Tibial nerve (tissue), 4 donors: ENCODE measurements around the gene XIAP. TPM values are rescaled to one million over a fixed set of nuclear protein-coding genes. Genes with fewer than 3 reads are reported as not detected.

ENCODE experiments used
- DNase-seq, 2 donors: peaks; one replicate each; pipeline ENCODE4 v3.0.0-alpha.2; 2019; ENCODE audit warnings: low spot score in 2 of 2
- H3K27ac ChIP-seq, 4 donors: fragments of 200-600 bp; sonication (generic) in 3 of 4; one replicate each; pipeline ENCODE4 v1.5.1; 2017 to 2019; ENCODE audit warnings: mild to moderate bottlenecking in 1 of 4
- H3K27me3 ChIP-seq, 2 donors: fragments of 200-600 bp; sonication (generic) in 1 of 2; one replicate each; pipeline versions ENCODE4 v1.5.1 to v1.6.0; 2017 to 2019
- H3K36me3 ChIP-seq, 3 donors: fragments of 200-600 bp; sonication (generic); one replicate each; pipeline ENCODE4 v1.5.1; 2018 to 2019
- H3K4me1 ChIP-seq, 4 donors: fragments of 200-600 bp; sonication (generic) in 3 of 4; one replicate each; pipeline ENCODE4 v1.5.1; 2017 to 2019
- H3K4me3 ChIP-seq, 4 donors: fragments of 200-600 bp; sonication (generic) in 3 of 4; one replicate each; pipeline ENCODE4 v1.5.1; 2017 to 2019; ENCODE audit warnings: mild to moderate bottlenecking in 1 of 4, moderate library complexity in 1 of 4
- H3K9me3 ChIP-seq, 4 donors: fragments of 200-600 bp; sonication (generic) in 3 of 4; one replicate each; pipeline ENCODE4 v1.5.1; 2017 to 2019
- EP300 ChIP-seq, 2 donors: sonication (generic); formaldehyde crosslinking; IDR thresholded peaks; one replicate each; pipeline ENCODE4 v1.6.1; 2017; ENCODE audit warnings: antibody characterized with exemption in 2 of 2, mild to moderate bottlenecking in 1 of 2
- POLR2A ChIP-seq, 2 donors: fragments of 450-650 bp; IDR thresholded peaks; one replicate each; pipeline ENCODE4 v1.6.1; 2017; ENCODE audit warnings: antibody characterized with exemption in 2 of 2, mild to moderate bottlenecking in 2 of 2, moderate library complexity in 2 of 2
- WGBS, 2 donors: methylation state at CpG; one replicate each; pipeline ENCODE4 v1.1.5; 2018; 5-methylcytosine and 5-hydroxymethylcytosine counted together
- total RNA-seq, 4 donors: library from RNA; depleted of rRNA; stranded (reverse); fragments of >200 nt; gene quantifications; one replicate each; pipeline ENCODE4 v1.1.0, GENCODE V29; 2016
- TF ChIP-seq, protein P1 (sequence below), 5 experiments: fragments of 200-600 bp in 3 of 5; fragments of 450-650 bp in 2 of 5; sonication (generic) in 3 of 5; IDR thresholded peaks; one replicate each; pipeline ENCODE4 v1.5.1; 2016 to 2019; ENCODE audit warnings: antibody characterized with exemption in 5 of 5, mild to moderate bottlenecking in 3 of 5, moderate library complexity in 2 of 5

XIAP gene
- total RNA-seq, 4 donors from 2014 or later = 18.6 to 38.7 (median 30.4) TPM

DNA sequence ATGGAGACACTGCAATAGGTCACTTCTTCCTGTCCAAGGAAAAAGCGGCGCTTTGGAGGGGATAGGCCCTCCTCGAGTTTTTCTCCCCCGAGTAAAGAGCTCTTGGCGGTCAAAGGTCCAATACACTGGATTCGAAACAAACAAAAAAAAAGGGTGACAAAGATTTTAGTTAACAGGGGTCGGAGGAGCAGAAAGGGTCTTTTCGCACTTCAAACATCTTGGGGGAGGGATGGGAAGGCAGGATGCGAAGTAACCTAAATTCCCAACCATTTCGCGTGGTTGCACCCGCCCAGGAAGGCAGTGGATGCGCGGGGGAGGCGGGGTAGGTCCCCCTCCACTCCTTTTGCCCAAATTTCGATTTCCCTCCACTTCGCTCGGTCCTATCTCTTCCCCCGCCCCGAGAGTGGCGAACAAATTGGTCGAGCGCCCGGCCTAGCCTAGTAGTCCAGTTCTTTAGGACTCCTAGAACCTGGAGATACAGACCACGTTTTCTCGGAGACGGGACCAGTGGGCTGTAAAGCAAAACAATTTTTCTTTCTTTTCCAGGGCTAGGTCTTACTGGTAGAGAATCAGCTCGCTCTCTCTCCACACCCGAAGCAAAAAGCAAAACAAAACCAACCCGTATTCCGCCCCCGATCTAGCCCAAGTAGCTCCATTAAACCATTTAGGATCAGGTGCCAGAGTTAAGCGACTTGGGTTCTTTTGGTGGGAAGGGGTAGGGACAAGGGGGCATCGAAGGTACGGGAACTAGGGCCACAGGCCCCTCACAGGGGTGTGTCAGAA lies 99.6 kb downstream of the XIAP start:
- peaks cover 0 to 8% (median 0%) of the 10 kb centered on the region in 4 donors for H3K4me1 ChIP-seq
- 0 to 34% methylated on average over 34 to 35 of the region's 35 CpGs for WGBS, 2 donors
- DNase-seq = peak; percentile 29 to 59
- H3K9me3 ChIP-seq = no peaks in the 10 kb centered on the region
- TF ChIP-seq POLR2A (IDR thresholded peaks at IDR 0.05) (peak in 1 of 2 donors; percentile 8), EP300 (IDR thresholded peaks at IDR 0.05) (no peak)
- TF ChIP-seq, protein P1, sequence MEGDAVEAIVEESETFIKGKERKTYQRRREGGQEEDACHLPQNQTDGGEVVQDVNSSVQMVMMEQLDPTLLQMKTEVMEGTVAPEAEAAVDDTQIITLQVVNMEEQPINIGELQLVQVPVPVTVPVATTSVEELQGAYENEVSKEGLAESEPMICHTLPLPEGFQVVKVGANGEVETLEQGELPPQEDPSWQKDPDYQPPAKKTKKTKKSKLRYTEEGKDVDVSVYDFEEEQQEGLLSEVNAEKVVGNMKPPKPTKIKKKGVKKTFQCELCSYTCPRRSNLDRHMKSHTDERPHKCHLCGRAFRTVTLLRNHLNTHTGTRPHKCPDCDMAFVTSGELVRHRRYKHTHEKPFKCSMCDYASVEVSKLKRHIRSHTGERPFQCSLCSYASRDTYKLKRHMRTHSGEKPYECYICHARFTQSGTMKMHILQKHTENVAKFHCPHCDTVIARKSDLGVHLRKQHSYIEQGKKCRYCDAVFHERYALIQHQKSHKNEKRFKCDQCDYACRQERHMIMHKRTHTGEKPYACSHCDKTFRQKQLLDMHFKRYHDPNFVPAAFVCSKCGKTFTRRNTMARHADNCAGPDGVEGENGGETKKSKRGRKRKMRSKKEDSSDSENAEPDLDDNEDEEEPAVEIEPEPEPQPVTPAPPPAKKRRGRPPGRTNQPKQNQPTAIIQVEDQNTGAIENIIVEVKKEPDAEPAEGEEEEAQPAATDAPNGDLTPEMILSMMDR (IDR thresholded peaks at IDR 0.05) = no peak
- peak overlapping the region; percentile 95 to 100 (median 98) for H3K27ac ChIP-seq
- no peaks in the 10 kb centered on the region for H3K36me3 ChIP-seq
- H3K27me3 ChIP-seq = no peaks in the 10 kb centered on the region
- peak overlapping the region; percentile 50 to 82 (median 60) for H3K4me3 ChIP-seq

DNA sequence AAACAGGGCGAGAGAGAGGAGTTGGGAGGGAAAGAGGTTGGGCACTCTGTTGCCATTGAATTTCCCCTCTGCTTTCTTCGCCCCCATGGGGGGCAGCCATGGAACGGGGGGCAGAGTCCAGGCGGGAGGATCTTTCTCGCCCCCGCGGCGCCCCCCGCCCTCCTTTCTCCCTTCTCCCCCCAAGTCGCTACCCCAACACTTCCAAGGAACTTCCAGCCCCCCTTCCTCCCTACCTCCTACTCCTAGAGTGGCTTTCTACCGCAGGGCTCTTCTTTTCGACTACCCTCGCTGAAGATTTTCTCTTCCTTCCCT lies 101.1 kb downstream of the XIAP start:
- TF ChIP-seq, protein P1 (IDR thresholded peaks at IDR 0.05) = no peak
- no peak for TF ChIP-seq EP300 (IDR thresholded peaks at IDR 0.05)
- no peak for TF ChIP-seq POLR2A (IDR thresholded peaks at IDR 0.05)
- peak overlapping the region; percentile 61 to 82 (median 68) for H3K4me3 ChIP-seq
- 4 to 34% methylated on average over 4 to 13 of the region's 13 CpGs for WGBS, 2 donors
- H3K27ac ChIP-seq = peak overlapping the region; percentile 98 to 100 (median 98)
- H3K9me3 ChIP-seq = no peaks in the 10 kb centered on the region
- H3K36me3 ChIP-seq = no peaks in the 10 kb centered on the region
- DNase-seq = no peak
- peaks cover 0 to 21% (median 0%) of the 10 kb centered on the region in 4 donors for H3K4me1 ChIP-seq
- H3K27me3 ChIP-seq = no peaks in the 10 kb centered on the region

DNA sequence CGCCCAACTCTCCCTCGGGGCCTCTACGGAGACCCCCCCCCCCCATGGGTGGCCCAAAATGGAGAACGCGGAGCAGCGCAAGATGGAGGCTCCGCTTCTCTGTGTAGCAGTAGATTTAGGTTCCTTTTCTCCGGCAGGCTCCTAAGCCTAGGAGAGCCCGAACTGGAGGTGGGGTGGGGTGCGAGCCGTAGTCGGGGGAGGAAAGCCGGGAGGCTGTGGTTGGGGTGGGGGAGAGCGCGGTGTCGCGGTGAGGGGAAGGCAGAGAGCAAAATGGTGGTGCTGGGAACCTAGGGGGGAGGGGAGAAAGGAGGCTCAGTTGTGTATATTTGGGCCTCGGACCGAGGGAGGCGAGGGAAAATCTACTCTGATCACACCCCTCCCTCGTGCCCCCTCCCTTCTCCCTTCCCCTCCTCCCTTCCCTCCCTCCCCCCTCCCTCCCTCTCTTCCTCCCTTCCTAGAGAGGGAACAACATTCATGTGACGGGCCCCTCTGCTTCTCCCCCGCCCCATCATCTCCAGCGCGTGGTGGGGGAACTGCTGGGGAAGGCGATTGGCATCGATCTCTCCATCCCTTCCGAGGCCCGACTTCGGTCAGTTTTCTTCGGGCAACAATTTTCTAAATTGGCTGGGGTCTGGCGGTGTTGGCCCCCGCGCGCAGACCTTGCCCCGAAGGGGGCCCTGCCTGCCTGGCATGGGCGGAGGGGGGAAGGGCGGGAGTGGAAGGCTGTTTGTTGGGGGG lies 101.6 kb downstream of the XIAP start, which contains the start of gene STAG2:
TSS of gene STAG2 (plus strand) at position 439 of the 738 bp plus-strand sequence. CDS start 60,922 bp downstream, outside the sequence.
- H3K36me3 ChIP-seq = no peaks in the 10 kb centered on the region
- H3K4me3 ChIP-seq = peak within 1 kb of the TSS; percentile 61 to 82 (median 68)
- H3K9me3 ChIP-seq = no peaks in the 10 kb centered on the region
- TF ChIP-seq EP300 (IDR thresholded peaks at IDR 0.05) (peak in 1 of 2 donors; percentile 89), POLR2A (IDR thresholded peaks at IDR 0.05) (peak in 1 of 2 donors; percentile 67)
- TF ChIP-seq, protein P1 (IDR thresholded peaks at IDR 0.05) = no peak
- DNase-seq = peak; percentile 55 to 78
- no peaks in the 10 kb centered on the region for H3K27me3 ChIP-seq
- peak within 1 kb of the TSS; percentile 98 to 100 (median 98) for H3K27ac ChIP-seq
- 0 to 46% methylated on average over 13 to 38 of the region's 38 CpGs for WGBS, 2 donors
- peaks cover 0 to 22% (median 0%) of the 10 kb centered on the region in 4 donors for H3K4me1 ChIP-seq

DNA sequence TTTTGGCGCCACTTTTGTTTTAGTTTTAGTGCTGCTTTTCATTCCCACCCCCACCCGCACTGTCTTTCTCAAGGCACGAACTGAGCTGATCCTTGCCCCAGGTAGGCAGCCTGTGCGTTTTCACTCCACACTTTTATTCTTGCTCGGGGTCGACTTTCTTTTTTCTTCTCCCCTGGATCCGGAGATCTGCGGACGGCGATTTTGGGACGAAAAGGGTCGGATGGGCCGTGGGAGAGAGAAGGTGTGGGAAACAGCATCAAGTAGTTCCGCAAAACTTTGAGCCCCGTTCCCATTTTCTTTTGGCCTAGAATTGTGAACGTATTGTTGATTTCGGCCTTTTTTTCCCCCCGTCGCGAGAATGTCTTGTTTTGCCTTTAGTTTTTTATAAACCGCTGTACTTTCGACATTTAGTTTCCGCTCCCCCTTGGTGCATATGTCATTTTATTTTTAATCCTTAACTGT lies 102.2 kb downstream of the XIAP start:
- Histone ChIP-seq H3K4me3 (peak overlapping the region; percentile 61 to 82 (median 68)), H3K27me3 (no peaks in the 10 kb centered on the region), H3K9me3 (no peaks in the 10 kb centered on the region), H3K36me3 (no peaks in the 10 kb centered on the region), H3K4me1 (peaks cover 0 to 26% (median 2%) of the 10 kb centered on the region in 4 donors), H3K27ac (peak overlapping the region; percentile 98 to 100 (median 98))
- WGBS, 2 donors = 0 to 40% methylated on average over 19 to 23 of the region's 23 CpGs
- no peak for DNase-seq
- TF ChIP-seq, protein P1 (IDR thresholded peaks at IDR 0.05) = no peak
- TF ChIP-seq EP300 (IDR thresholded peaks at IDR 0.05) (no peak), POLR2A (IDR thresholded peaks at IDR 0.05) (no peak)
